CD4-positive, alpha-beta T cell treated with Interleukin-6 at 100 ng/mL for 8 hours (primary cell): ENCODE measurements around the gene ENAH.

ENCODE experiments used
- DNase-seq: peaks from one replicate; pipeline ENCODE4 v3.0.0-alpha.2; 2020; ENCODE audit warnings: mixed read lengths, low spot score

Gene ENAH

DNA sequence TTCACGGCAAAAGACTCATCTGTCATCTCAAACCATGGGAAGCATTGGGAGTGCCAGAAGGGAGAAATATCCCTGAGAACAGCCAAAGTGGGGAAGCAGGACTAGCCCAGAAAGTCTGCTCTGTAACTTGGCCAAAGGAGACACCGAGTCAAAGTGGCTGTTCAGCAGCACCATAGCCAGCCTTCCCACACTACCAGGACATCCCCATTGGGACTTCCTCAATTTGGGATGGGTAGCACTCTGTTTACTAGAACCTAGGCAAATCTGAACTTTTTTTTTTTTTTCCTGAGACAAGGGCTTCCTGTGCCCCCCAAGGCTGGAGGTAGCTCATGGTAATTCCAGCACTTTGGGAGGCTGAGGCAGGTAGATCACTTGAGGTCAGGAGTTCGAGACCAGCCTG lies 93.0 kb downstream of the ENAH start:
- no peak for DNase-seq

DNA sequence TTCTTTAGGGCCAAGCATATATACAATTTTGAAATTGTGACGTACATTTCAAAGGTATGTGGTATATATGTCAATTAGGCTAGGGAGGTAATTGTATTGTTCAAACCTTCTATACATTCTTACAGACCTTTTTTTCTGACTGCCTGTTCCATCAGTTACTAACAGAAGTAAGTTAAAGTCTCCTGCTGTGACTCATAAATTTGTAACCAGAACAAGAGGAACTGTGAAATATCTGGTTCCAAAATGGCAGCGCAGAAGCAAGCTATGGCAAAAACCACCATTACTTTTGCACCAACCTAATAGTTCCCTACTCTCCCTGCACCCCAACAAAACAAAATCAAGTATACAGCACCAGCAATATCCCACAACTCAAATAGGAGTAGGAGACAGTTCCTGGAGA lies 93.6 kb downstream of the ENAH start:
- no peak for DNase-seq

DNA sequence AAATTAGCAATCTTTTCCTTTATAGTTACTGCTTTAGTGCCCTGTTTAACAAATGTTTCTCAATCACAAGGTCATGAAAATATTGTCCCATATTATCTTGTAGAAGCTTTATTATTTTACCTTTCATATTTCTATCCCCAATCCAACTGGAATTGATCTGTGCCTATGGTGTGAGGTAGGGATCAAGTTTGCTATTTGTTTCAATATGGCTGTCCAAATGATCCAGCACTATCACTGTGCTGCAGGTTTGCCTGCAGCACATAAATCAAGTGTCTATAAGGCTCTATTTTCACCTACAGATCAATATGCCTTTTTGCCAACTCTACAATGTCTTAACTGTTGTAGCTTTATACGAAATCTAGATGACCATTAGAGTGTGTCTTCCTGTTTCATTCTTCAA lies 96.2 kb downstream of the ENAH start:
- DNase-seq, result no peak

DNA sequence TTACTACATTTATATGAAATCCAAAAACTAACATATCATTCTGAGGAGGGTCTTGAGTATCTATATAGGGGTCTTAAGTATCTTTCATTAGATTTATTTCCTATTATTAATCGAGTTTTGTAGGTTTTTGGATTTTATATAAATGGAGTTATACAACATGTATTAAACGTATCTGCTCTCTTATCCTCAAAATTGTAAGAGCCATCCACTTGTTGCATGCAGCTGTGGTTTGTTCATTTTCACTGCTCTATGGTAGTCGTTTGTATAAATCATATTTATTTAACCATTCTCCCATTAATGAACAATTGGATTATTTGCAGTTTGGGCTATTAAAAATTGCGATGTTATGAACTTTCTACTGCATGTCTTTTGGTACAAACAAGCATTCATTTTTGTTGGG lies 97.1 kb downstream of the ENAH start:
- no peak for DNase-seq

DNA sequence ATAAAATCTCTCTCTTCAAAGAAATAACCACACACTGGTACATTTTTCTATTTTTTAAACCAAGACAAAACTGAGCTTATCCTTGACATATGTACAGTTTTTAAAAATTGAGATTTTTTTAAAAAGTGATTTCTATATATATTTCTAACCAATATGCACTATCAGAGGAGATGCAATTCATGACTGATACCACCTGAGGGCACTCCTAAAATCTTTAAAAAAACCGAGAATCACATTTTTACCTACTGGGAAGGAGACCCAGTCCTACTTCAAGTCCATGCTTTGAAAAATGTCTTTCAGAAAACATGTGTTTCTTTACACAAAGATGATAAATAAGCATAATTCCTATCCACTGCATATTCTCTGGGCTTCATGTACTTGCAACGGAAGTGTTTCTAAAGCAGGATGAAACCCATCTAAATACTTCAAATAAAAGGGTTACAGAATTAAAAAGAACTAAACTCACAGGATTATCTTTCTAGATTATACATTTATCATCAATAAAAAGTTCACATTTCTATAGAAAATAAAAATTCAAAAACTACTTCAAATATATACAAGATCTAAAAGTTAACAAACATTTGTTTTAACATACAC lies 98.6 kb downstream of the ENAH start:
- no peak for DNase-seq

DNA sequence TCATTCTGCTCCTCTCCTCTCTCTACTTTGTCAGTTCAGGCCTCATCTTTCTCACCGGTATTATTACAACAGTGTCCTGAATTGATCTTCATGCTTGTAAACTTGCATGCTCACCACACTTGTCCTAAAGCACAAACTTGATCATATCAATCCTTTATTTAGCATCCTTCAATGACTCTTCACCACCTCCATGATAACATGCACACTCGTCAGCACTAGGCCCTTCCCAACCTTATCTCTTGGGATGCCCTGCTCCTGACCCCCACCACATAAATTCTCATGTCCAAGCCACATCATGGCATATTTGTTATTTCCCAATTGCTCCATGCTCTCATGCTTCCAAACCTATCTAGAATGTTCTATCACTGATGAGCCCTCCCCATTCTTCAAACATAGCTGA lies 103.1 kb downstream of the ENAH start:
- DNase-seq, result no peak

DNA sequence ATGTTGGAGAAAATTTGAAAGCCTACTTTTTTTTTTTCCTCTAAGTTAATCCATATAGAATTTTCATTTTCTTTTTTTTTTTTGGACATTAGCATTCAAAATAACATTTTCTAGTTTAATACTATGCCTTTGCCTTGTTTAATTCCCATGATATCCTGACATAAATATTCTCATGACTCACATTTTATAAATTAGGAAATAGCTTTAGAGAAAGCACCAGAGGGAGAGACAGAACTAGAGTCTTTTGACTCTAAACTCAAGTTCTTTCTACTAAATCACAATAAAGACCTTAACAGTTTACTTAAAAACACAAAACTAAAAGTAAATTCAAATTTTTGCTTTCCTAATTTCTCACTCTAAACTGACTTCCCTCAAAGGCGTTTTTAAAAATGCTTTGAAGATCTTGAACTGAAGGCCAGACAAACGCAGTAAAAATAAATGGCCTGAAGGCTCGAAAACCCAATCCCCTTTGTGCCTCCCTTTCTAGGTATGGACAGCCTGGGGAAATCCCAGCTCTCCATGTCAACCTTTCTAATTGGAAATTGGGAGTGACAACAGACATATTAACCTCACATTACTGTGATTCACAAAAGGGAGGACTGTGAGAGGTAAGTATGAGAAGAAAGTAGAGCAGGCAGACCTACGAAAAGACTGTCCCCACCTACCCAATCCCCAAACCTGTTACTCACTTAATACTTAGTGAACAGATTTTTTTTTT lies 104.6 kb downstream of the ENAH start:
- DNase-seq, result no peak

DNA sequence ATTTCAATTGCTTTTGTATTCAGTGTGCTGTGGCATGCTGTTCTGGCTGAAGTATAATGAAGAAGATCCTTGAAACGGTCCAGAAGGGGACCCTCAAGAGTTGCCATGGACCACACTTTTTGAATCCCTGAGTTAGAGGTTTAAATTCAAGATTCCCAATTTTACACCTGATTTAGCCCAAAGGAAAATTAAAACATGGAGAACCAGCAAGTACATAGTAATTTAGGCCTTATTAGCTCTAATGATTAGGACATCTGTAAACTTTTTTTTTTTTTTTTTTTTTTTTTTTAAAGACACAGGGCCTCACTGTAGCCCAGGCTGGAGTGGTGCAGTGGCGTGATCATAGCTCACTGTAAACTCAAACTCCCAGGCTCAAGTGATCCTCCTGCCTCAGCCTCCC lies 107.3 kb downstream of the ENAH start:
- DNase-seq, result no peak

DNA sequence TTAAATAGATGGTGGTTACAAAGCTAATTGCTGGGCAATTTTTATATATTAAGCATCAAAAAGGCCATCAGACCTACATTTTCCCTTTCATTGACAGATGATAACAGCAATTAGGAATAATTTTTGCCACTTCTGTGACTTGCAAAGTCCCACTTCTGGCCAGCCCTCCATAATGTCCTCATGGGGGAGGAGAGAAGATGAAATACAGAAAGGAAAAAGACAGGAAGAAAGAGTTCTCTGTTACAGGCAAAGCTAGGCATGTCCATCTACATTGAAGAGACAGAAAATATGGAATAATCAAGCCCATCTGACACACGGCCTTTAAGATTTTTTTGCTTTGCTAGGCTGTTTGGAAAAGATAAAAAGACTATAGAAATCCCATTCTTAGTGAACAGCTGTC lies 108.0 kb downstream of the ENAH start:
- no peak for DNase-seq

DNA sequence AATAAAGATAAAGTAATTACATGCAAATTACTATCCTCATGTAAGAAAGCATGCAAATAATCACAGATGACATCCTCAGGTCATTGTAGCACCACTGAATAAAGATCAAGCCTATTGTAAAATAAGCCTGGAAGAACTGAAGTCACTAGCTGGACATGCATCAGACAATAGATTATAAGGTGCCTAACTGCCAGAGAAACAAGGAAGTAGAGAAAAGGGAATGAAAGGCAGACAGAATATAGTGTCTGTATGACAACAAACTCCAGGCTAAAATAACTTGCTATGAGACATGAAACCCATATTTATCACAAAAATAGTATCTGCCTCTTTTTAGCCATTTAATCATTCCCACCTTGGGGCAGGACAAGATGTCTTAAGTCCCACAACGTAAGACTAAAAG lies 108.7 kb downstream of the ENAH start:
- DNase-seq, result no peak

DNA sequence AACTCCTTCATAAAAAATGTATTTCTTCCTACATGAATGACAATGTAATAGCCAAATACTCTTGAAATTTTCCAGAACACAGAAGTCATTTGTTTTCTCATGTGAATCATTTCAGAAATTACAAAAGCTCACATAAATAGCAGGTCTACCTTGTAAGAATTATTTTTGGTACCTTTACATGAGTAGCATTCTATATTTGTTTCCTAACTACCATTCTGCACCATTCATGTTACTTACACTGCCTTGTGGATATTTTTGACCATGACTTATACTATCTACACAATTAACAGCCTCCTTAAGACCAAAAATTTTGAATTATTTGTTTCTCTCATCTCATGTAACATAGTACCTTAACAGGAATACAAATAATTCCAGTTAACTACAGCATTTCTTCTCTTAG lies 109.6 kb downstream of the ENAH start:
- no peak for DNase-seq

DNA sequence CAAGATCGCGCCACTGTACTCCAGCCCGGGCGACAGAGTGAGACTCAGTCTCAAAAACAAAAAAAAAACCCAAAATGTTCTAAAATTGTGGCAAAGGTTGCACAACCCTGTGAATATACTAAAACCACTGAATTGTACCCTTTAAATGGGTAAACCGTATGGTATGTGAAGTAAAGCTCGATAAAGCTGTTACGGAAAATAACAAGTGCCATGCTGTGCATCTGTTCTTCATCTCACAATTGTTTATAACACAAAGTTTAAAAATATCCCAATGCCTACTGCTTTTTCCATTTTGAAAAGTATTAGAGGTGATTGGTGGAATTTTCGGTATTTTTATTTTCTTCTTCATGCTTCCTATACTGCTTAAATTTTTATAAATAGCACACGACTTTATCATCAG lies 111.5 kb downstream of the ENAH start:
- DNase-seq, result no peak

DNA sequence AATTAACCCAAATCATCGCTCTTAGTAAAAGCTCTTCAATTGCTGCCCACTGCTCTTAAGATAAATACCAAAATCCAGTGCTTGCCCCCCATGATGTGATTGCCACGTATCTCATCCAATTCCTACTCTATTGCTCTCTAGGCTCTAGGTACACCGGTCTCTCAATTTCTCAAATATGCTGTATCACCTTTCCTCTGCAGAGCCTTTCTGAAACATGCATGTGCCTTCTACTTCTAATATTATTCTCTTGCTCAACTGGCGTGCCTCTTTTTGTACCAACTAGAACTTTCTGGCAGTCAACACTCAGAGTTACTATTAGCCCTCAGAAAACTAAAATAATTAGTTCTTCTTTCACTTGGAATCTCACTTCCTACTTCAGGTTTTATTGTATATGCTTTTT lies 113.3 kb downstream of the ENAH start:
- DNase-seq, result no peak

DNA sequence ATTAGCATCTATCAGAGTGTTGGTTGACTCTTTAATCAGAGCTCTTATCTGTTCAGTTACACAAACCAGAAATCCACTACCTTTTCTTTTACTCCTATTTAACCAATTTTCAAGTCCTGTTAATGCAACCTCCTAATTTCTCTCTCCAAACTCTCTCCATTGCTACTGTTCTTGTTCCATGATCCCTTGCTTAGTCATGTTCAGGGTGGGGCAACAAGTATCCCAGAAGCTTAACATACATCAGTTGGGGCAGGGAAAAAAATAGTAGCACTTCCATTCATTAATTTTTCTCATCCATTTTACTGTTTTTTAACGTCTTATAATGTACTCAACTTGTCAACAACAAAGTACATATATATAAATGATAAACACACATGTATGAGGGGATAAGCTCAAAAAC lies 113.9 kb downstream of the ENAH start:
- DNase-seq, result no peak

DNA sequence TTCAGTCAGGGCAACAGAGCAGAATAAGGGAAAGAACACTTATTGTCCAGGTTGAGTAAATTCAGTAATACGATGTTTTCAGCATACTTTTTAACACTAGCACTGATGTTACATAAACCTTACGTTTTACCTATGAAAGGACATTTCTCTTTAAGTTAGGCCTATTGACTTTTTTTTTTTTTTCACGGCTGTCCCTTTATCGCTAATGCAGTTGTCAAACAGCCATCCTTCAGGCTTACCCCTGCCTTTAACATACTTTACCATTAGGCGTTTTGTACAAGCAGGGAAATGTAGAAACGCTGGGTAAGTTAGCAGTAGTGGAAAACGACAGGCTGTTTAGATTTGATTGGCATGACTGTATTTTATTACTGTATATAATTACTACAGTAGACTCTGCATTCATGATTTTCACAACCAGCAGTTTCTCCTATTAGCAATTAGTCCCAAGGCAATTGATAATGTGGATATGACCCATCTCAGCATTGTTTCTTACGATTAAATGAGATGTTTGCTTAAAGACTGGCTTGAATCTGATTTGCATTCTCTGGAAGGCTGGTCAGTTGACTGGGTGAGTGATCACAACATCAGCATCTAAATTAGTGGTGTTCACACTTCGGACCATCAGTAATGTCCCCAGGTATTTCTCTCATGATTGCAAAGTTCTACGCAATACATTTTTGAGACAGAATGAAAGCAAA lies 115.2 kb downstream of the ENAH start:
- no peak for DNase-seq

DNA sequence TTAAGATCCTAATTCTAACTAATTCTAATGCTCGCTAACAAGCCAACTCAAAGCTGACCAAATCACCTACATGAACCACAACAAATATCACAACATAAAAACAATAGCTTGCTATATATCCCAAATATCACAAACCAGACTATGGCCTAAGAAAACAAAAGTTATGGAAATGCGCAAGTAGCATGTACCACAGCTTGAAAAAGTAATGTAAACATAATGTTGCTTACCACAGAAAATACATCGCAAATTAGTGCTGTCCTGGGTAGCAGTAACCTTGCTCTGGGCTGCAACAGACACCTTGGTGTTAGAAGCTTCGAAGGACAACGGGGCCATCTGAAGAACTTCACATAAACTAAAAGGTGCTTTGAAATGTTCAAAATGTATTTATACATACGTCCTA lies 117.6 kb downstream of the ENAH start:
- DNase-seq, result no peak

DNA sequence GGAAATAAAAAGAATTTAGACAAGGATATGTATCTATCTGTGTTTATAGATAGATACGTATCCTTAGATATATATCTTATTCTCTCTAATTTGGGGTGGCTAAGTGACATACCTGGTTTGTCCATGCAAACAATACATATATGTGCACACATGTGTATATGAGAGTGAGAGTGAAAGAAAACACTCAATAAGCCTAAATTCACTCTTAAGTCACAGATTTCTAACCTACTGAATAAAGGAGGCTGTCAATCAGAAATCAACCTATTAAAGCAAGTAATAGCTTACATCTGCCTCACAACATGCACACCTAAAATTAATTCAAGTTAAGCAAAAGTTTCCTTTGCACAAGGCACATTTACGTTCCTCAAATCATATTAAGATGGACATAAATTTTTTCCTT lies 118.2 kb downstream of the ENAH start:
- no peak for DNase-seq

DNA sequence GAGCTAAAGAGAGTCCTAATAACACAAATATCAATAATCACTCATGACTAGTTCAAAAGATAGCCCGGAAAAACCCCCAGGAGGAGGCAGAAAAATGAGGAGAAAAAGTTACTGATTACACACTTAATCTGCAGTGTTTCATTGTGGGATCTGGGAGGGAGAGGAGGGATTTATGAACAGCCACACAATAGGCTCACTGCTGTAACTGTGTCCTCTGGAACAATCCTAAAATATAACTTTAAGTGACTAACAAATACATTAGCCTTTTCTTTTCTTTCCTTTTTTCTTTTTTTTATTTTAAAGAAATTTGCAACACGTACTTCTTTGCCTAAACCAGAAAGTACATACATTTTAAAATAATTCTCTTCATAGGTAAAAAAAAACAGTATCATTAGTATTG lies 118.8 kb downstream of the ENAH start:
- DNase-seq, result no peak

DNA sequence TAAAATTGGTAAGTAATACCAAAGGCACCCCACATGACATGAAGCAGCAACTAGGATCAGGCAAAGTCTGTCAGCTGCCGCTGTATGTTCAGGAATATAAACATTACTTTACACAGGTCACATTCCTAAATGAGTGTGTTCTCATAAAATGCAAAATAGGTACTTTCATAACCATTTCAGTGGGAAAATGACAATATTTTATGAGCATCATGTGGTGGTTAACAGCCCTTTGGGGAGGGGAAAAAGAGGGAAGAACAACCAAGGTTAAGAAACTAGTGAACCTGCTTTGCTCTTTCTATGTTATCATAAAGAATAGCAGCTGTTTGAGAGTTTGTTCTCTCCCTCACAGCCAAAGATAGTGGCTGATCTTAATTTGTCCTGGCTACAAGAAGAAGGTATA lies 119.7 kb downstream of the ENAH start:
- DNase-seq, result no peak

DNA sequence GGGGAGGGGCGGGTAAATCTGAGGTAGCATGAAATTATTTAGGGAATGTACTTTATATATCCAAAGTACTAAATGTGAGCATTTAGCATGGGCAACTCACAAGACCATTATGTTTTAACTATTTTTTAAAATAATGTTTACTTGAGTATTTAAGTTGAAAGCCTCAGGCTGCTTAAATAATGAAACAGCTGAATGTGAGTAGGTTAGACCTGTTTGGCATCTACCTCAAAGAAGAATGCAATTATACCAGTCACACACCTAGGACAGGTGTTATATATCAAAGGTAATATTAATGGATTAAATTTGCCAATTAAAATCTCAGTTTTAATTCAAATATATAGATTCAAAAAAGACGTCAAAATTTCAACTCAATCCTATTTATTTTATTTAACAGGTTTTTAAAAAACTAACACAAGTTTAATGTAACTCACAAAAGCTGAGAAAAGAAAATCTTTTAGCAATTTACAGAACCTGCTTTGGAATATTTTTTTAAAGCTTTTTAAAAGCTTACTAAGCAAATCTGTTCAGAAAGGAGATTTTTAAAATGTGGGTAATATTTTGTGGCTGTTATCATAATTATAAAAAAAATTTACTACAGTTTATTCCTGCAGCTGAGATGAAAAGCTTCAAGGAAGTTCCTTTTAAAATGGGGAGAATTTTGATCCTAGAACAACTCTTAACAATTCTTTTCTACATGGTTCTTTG lies 120.5 kb downstream of the ENAH start:
- no peak for DNase-seq

DNA sequence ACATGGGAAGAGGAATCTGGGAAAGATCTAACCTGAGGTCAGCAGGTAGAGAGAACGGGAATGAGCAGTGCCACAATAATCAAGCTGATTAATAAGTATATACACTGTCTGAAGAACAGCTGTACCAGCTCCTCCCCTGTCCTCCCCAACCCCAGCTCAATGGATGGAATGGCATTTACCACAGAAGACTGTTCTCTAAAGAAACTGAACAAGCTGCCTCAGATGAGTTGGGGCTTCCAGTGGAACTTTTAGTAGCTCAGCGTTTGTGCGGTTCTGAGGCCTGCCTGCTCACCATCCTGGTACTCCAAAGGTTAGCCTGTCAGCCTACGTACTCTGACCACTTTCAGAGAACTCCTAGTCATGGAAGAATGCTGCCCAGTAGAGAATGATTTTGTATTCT lies 123.2 kb downstream of the ENAH start:
- DNase-seq, result no peak

DNA sequence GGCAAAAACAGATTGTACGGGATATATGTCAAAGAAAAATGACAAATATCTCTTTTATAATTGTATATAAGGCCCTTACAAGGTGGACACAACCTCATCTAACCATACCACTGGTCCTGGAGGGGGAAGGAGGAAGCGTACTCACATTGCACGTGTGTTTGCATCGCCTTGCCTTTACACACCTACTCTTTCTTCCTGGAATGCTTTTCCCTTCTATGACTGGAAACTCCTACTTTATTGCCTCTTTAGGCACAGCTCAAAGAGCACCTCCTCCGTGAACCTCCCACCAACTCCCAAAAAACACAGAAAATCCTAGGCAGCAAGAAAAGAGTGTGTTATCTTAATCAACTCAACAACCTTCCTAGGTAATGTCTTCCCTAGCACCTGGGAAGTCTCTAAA lies 125.3 kb downstream of the ENAH start:
- DNase-seq, result no peak

DNA sequence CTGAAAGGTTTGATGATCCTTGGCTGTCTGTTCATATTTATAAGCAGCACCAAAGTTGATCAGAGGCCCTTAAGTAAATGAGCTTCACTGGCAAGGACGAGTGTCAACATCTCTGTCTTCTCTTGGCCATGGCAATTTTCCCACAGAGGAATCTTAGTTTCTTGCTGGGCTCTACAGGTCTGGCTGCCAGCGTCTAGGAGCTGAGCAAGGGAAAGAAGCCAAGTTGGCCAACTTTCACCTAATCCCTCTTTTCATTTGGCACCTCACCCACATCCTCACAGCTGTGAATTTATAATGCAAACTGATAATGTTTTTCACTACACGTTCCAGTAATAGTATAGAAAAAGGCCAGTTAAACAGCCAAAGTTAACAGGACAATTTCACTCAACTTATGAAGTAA lies 126.0 kb downstream of the ENAH start:
- DNase-seq, result no peak
